Neural cell (in vitro differentiated cells): ENCODE measurements around the gene SMIM21. TPM values are rescaled to one million over a fixed set of nuclear protein-coding genes. Genes with fewer than 3 reads are reported as not detected.

Source experiments
- H2AFZ ChIP-seq: fragments of 200-600, 300-800 bp; sonication (generic), shearing (Covaris generic); 2 replicates; pipeline ENCODE4 v1.6.0; 2014; ENCODE audit warnings: low read depth, mild to moderate bottlenecking, antibody characterized with exemption, low read length, moderate library complexity
- H3F3A ChIP-seq: fragments of 200-600 bp; shearing (Covaris generic); 2 replicates; pipeline ENCODE4 v1.6.1; 2016; ENCODE audit warnings: mild to moderate bottlenecking, moderate library complexity, mixed read lengths, antibody characterized with exemption, low read length; ENCODE audit not compliant: insufficient read depth, poor library complexity, severe bottlenecking
- H3K27ac ChIP-seq: fragments of 200-600, 300-800 bp; sonication (generic), shearing (Covaris generic); 2 replicates; pipeline ENCODE4 v1.5.1; 2014; ENCODE audit warnings: mild to moderate bottlenecking, low read length, moderate library complexity
- H3K27me3 ChIP-seq: fragments of 300-800, 200-600 bp; sonication (generic), shearing (Covaris generic); 2 replicates; pipeline ENCODE4 v1.6.0; 2014; ENCODE audit warnings: mild to moderate bottlenecking, low read depth, low read length, moderate library complexity; ENCODE audit not compliant: insufficient read depth
- H3K36me3 ChIP-seq: fragments of 300-800, 200-600 bp; sonication (generic), shearing (Covaris generic); 2 replicates; pipeline ENCODE4 v1.5.1; 2014; ENCODE audit warnings: mild to moderate bottlenecking, antibody characterized with exemption, low read length, moderate library complexity; ENCODE audit not compliant: insufficient read depth
- H3K4me2 ChIP-seq: fragments of 300-800, 200-600 bp; sonication (generic), shearing (Covaris generic); 2 replicates; pipeline ENCODE4 v1.6.0; 2014; ENCODE audit warnings: mild to moderate bottlenecking, low read length
- H3K4me3 ChIP-seq: fragments of 300-800, 200-600 bp; sonication (generic), shearing (Covaris generic); 2 replicates; pipeline ENCODE4 v1.5.1; 2014; ENCODE audit warnings: mild to moderate bottlenecking, low read length, moderate library complexity
- H3K79me2 ChIP-seq: fragments of 200-600 bp; shearing (Covaris generic); replicated peaks from 2 replicates; pipeline ENCODE4 v1.6.0; 2014; ENCODE audit warnings: mild to moderate bottlenecking, low read length, moderate library complexity; ENCODE audit not compliant: insufficient read depth
- H3K9ac ChIP-seq: fragments of 300-800, 200-600 bp; sonication (generic), shearing (Covaris generic); 2 replicates; pipeline ENCODE4 v1.6.1; 2016; ENCODE audit warnings: mild to moderate bottlenecking, low read length, mixed read lengths
- H3K9me2 ChIP-seq: fragments of 200-600 bp; shearing (Covaris generic); 2 replicates; pipeline ENCODE4 v1.6.1; 2016; ENCODE audit warnings: mild to moderate bottlenecking, low read length, mixed read lengths; ENCODE audit not compliant: insufficient read depth
- H3K9me3 ChIP-seq: fragments of 200-600, 300-800 bp; sonication (generic), shearing (Covaris generic); 2 replicates; pipeline ENCODE4 v1.6.1; 2016; ENCODE audit warnings: mild to moderate bottlenecking, mixed run types, low read length, moderate library complexity, mixed read lengths
- H4K20me1 ChIP-seq: fragments of 200-600 bp; shearing (Covaris generic); 2 replicates; pipeline ENCODE4 v1.6.1; 2016; ENCODE audit warnings: mild to moderate bottlenecking, mixed run types; ENCODE audit not compliant: insufficient read depth
- CTCF ChIP-seq: fragments of 450-650 bp; IDR thresholded peaks from 2 replicates; pipeline ENCODE4 v1.5.1; 2014; ENCODE audit warnings: antibody characterized with exemption, mild to moderate bottlenecking, moderate library complexity; ENCODE audit not compliant: poor library complexity, severe bottlenecking
- EP300 ChIP-seq: fragments of 450-650 bp; conservative IDR thresholded peaks from 2 replicates; pipeline ENCODE4 v1.6.1; 2014; ENCODE audit warnings: antibody characterized with exemption, mild to moderate bottlenecking, moderate library complexity; ENCODE audit not compliant: poor library complexity, severe bottlenecking
- EZH2 ChIP-seq: fragments of 200-600, 300-800 bp; shearing (Covaris generic), sonication (generic); IDR thresholded peaks from 2 replicates; pipeline ENCODE4 v1.6.1; 2014; ENCODE audit warnings: antibody characterized with exemption, low read length, borderline replicate concordance, mild to moderate bottlenecking; ENCODE audit not compliant: insufficient read depth, poor library complexity, severe bottlenecking
- MXI1 ChIP-seq: fragments of 450-650 bp; conservative IDR thresholded peaks from 2 replicates; pipeline ENCODE4 v1.6.1; 2014; ENCODE audit warnings: antibody characterized with exemption, mild to moderate bottlenecking; ENCODE audit not compliant: poor library complexity, severe bottlenecking
- POLR2AphosphoS5 ChIP-seq: IDR thresholded peaks from 2 replicates; pipeline ENCODE4 v1.6.1; 2012
- REST ChIP-seq: IDR thresholded peaks from 2 replicates; pipeline ENCODE4 v1.6.1; 2012; ENCODE audit warnings: borderline replicate concordance
- SMC3 ChIP-seq: fragments of 450-650 bp; conservative IDR thresholded peaks from 2 replicates; pipeline ENCODE4 v1.6.1; 2014; ENCODE audit warnings: antibody characterized with exemption, mild to moderate bottlenecking, moderate library complexity; ENCODE audit not compliant: poor library complexity
- TAF1 ChIP-seq: IDR thresholded peaks from 2 replicates; pipeline ENCODE4 v1.6.1; 2012; ENCODE audit warnings: low read depth
- polyA plus RNA-seq: library from polyadenylated mRNA; depleted of rRNA; stranded (reverse); fragments of >200 nt; gene quantifications from 2 replicates; pipeline ENCODE4 v1.2.3, GENCODE V29; 2014

Gene SMIM21
- polyA plus RNA-seq, 1 donor from 2014 or later = not detected

GRCh38 chr18:75390854-75391253 is 36.6 kb downstream of the SMIM21 start:
- Histone ChIP-seq H3K9me2 (no peaks in the 10 kb centered on the region), H3K4me3 (no peak overlapping the region), H3K9me3 (no peaks in the 10 kb centered on the region), H3K27ac (no peak overlapping the region), H3K4me2 (no peak overlapping the region), H3K9ac (no peak overlapping the region), H2AFZ (no peak overlapping the region), H4K20me1 (no peaks in the 10 kb centered on the region), H3F3A (no peaks in the 10 kb centered on the region), H3K36me3 (no peaks in the 10 kb centered on the region), H3K27me3 (peaks cover 40% of the 10 kb centered on the region), H3K79me2 (no peaks in the 10 kb centered on the region)
- TF ChIP-seq CTCF (no peak), REST (no peak)

- no peaks in the 10 kb centered on the region for H3K9me3 ChIP-seq
- H3K9ac ChIP-seq = no peak overlapping the region
- no peaks in the 10 kb centered on the region for H3K9me2 ChIP-seq
- no peaks in the 10 kb centered on the region for H3F3A ChIP-seq
- H3K4me3 ChIP-seq = no peak overlapping the region
- H4K20me1 ChIP-seq = no peaks in the 10 kb centered on the region
- no peaks in the 10 kb centered on the region for H3K36me3 ChIP-seq
- H3K27ac ChIP-seq = no peak overlapping the region
- no peak for TF ChIP-seq EP300
- no peak overlapping the region for H2AFZ ChIP-seq
- H3K4me2 ChIP-seq = no peak overlapping the region
- peaks cover 17% of the 10 kb centered on the region for H3K27me3 ChIP-seq
- no peaks in the 10 kb centered on the region for H3K79me2 ChIP-seq
Measured at GRCh38 chr18:75384144-75384543, 43.4 kb downstream of the SMIM21 start.

GRCh38 chr18:75378376-75379315 is 48.9 kb downstream of the SMIM21 start:
- no peak overlapping the region for H3K27ac ChIP-seq
- no peak overlapping the region for H3K4me3 ChIP-seq
- no peaks in the 10 kb centered on the region for H4K20me1 ChIP-seq
- TF ChIP-seq CTCF (no peak), POLR2AphosphoS5 (no peak), TAF1 (no peak), MXI1 (no peak), SMC3 (no peak), EZH2 (no peak), EP300 (no peak)
- H3K9ac ChIP-seq = no peak overlapping the region
- H3K9me2 ChIP-seq = no peaks in the 10 kb centered on the region
- H3K27me3 ChIP-seq = no peaks in the 10 kb centered on the region
- no peaks in the 10 kb centered on the region for H3K9me3 ChIP-seq
- H2AFZ ChIP-seq = no peak overlapping the region
- H3K79me2 ChIP-seq = no peaks in the 10 kb centered on the region
- H3F3A ChIP-seq = no peaks in the 10 kb centered on the region
- H3K4me2 ChIP-seq = no peak overlapping the region
- no peaks in the 10 kb centered on the region for H3K36me3 ChIP-seq
